ENCODE data around the gene ANKMY1. TPM values are rescaled to one million over a fixed set of nuclear protein-coding genes. Genes with fewer than 3 reads are reported as not detected.

The ANKMY1 gene
- polyA plus RNA-seq, 1 experiment: 6.8 TPM

DNA sequence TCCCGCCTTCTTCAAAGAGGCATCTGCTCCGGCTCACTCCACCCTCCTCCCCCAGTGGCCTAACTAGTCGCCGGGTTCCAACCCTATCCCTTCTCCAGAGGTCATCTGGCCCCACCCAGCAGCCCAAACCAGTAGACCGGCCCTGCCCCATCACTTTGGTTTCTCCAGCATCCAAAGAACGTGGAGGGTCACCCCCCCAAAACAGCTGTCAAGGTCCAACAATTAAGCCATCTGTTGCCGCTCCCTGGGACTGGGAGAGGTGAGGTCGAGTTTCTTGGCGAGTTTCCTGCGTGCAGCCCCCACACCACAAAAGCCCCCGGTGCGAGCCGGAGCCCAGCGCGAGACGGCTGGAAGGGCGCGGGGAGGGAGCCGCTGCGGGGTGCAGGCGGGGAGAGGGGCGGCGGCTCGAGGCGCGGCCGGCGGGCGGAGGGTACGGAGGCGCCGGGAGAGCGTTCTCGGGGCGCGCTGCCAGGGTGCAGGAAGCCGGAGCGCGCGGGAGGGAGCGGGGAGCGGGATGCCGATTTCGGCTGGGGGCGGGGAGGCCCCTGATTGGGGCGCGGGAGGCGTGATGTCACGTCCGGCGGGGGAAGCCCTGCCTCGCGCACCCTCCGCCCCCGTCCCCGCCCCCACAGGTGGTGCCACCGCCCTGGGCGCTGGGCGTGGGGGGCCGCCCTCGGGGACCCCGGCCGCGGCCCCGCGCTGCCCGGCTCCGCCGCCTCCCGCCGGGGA lies 122.9 kb downstream of the ANKMY1 start:
- no peaks in the 10 kb centered on the region for H3K27me3 ChIP-seq (ENCODE audit: control insufficient read depth, insufficient read depth, low read length)
- H3K4me3 ChIP-seq (ENCODE audit: low read depth, low read length): peak overlapping the region; percentile 70
- POLR2A ChIA-PET: interaction anchor here (0.6 kb wide), 1 partner anchor 126 kb away, joined by 4 read pairs; no protein-coding TSS in a partner anchor
- CTCF ChIA-PET: interaction anchor here (2.0 to 3.4 kb wide), 2 partner anchors 202 to 207 kb away, joined by 10 to 50 read pairs; no protein-coding TSS in a partner anchor
- TF ChIP-seq, protein P1, sequence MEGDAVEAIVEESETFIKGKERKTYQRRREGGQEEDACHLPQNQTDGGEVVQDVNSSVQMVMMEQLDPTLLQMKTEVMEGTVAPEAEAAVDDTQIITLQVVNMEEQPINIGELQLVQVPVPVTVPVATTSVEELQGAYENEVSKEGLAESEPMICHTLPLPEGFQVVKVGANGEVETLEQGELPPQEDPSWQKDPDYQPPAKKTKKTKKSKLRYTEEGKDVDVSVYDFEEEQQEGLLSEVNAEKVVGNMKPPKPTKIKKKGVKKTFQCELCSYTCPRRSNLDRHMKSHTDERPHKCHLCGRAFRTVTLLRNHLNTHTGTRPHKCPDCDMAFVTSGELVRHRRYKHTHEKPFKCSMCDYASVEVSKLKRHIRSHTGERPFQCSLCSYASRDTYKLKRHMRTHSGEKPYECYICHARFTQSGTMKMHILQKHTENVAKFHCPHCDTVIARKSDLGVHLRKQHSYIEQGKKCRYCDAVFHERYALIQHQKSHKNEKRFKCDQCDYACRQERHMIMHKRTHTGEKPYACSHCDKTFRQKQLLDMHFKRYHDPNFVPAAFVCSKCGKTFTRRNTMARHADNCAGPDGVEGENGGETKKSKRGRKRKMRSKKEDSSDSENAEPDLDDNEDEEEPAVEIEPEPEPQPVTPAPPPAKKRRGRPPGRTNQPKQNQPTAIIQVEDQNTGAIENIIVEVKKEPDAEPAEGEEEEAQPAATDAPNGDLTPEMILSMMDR (IDR thresholded peaks at IDR 0.05; ENCODE audit: insufficient read depth, low read depth, low read length): no peak
- DNase-seq (ENCODE audit: low read depth): peak; percentile 26
- H3K36me3 ChIP-seq (ENCODE audit: control insufficient read depth, insufficient read depth, low read length): peaks cover 3% of the 10 kb centered on the region

DNA sequence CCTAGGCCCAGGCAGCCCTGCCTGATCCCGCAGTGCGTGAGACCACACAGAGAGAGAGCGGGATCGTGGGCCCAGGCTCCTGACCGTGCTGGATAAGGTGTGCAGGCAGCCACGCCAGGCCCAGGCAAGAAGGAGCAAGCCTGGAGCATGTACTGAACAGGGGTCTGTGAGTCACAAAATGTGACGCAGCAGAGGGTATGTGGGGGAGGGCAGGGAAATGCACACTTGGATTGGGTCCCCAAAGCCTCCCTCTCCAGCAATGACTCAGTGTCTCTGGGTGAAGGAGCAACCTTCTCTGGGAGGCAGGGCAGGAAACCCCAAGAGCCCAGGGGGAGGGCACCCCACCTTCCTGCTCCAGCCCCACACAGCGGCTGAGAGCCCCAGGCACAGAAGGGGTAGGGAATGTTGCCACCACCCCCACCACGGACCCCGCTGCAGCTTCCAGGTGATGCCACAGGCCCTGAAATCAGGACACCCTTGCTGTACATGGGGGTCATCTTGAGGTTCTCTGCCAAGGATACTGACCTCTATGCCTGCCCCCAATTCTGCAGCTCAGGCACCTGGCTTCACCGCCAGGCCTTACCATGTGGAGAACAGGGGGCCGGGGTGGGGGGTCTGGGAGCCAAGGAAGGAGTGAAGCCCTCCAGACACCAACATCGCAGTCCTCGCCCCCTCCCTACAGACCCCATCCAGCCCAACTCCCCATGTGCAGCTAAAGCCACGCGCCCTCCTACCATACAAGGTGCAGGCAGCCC lies 123.6 kb downstream of the ANKMY1 start:
- CTCF ChIA-PET: interaction anchor here (0.6 to 3.4 kb wide), 2 partner anchors 186 to 201 kb away, joined by 3 to 50 read pairs; no protein-coding TSS in a partner anchor
- H3K27me3 ChIP-seq (ENCODE audit: control insufficient read depth, insufficient read depth, low read length): no peaks in the 10 kb centered on the region

DNA sequence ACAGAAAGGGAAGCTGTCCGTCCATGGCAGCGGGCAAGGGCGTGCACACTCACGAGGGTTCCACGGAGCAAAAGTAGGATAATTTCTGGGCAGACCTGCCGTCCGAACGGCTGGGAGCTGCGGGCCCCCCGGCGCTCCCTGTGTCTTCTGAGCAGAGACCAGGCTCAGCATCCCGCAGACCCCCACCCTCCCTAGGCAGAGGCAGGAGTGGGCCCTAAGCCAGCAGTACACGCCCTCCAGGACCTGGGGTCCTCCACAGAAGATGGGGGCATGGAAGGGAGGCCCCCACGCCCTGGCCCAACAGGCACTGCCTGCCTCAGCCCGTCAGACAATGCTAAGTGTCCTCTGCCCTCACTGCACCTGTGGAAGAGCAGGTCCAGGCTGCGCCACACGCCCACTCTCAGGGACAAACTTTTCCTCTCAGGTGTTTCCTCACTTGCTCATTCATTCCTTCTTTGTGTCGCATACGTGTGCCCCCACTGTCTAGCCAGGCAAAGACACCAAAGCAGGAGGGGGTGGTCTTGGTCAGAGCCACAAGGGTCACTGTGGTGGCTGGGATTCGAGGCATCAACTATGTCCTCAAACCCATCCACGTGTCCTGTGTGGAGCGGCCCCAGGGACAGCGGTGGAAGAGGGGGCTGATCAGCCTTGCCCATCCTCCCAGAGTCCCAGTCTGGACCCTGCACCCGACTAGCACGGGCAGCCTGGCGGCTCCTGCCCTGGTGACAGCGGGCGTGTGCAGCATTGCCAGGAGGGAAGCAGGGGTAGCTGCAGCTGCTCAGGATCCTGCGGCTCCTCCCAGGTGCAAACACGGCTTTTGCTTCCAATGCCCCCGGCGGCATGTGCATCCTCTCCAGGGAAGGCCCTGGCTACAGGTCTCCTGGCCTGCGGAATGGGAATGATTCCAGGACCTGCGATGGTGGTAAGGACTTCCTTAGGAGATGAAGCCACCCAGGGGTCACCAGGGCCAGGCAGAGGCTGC lies 124.7 kb downstream of the ANKMY1 start:
- DNase-seq (ENCODE audit: low read depth): no peak
- ChIA-PET POLR2A (no interaction called here), CTCF (interaction anchor here (0.6 kb wide), 1 partner anchor 185 kb away, joined by 3 read pairs; no protein-coding TSS in a partner anchor)
- Histone ChIP-seq H3K36me3 (ENCODE audit: control insufficient read depth, insufficient read depth, low read length) (no peaks in the 10 kb centered on the region), H3K27me3 (ENCODE audit: control insufficient read depth, insufficient read depth, low read length) (no peaks in the 10 kb centered on the region), H3K4me3 (ENCODE audit: low read depth, low read length) (no peak overlapping the region)
- TF ChIP-seq, protein P1 (IDR thresholded peaks at IDR 0.05; ENCODE audit: insufficient read depth, low read depth, low read length): no peak

More for the DNA sequence above, 123.6 kb downstream of the ANKMY1 start:
- no peaks in the 10 kb centered on the region; the same call in 1 of the 2 replicates for H3K36me3 ChIP-seq (ENCODE audit: control insufficient read depth, insufficient read depth, low read length)
- POLR2A ChIA-PET: interaction anchor here (0.6 kb wide), 1 partner anchor 206 kb away, joined by 4 read pairs; no protein-coding TSS in a partner anchor
- H3K4me3 ChIP-seq (ENCODE audit: low read depth, low read length): peak overlapping the region; percentile 70
- peak; percentile 86 for DNase-seq (ENCODE audit: low read depth)
- TF ChIP-seq, protein P1 (IDR thresholded peaks at IDR 0.05; ENCODE audit: insufficient read depth, low read depth, low read length): no peak

DNA sequence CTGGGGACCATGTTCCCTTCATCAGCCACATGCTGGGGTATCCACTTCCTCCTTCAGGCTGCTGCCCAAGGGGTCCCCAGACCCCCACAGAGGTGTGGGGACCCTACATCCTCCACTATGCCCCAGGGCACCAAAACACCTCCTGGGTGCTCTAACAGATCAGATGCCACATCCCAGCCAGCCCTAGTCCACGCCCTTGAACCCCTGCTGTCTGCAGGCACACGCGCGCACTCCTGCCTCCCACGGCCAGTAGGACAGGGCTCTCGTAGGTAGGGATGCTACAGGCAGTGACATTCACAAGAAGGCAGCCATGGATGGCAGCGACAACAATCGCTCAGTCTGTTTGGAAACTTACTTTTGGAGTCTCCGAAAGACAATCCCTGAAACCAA lies 125.4 kb downstream of the ANKMY1 start:
- DNase-seq (ENCODE audit: low read depth): no peak
- TF ChIP-seq, protein P1 (IDR thresholded peaks at IDR 0.05; ENCODE audit: insufficient read depth, low read depth, low read length): no peak
- Histone ChIP-seq H3K36me3 (ENCODE audit: control insufficient read depth, insufficient read depth, low read length) (no peaks in the 10 kb centered on the region), H3K4me3 (ENCODE audit: low read depth, low read length) (no peak overlapping the region), H3K27me3 (ENCODE audit: control insufficient read depth, insufficient read depth, low read length) (no peaks in the 10 kb centered on the region)
- ChIA-PET POLR2A (no interaction called here), CTCF (no interaction called here)

All from BJ (cell line).